ENCODE results near the gene CLEC11A. TPM values are rescaled to one million over a fixed set of nuclear protein-coding genes. Genes with fewer than 3 reads are reported as not detected.
"Not testable (repeated sequence)": the region's sequence is repeated elsewhere in the genome, so short reads cannot be mapped to it uniquely, and the experiment has no call there.

Gene CLEC11A
- total RNA-seq, 1 donor from 2014 or later: 4.0 TPM

GRCh38 chr19:50721441-50722137, 1.6 kb upstream of the CLEC11A start:
- no peak for DNase-seq (ENCODE audit: low read depth, low spot score)

DNA sequence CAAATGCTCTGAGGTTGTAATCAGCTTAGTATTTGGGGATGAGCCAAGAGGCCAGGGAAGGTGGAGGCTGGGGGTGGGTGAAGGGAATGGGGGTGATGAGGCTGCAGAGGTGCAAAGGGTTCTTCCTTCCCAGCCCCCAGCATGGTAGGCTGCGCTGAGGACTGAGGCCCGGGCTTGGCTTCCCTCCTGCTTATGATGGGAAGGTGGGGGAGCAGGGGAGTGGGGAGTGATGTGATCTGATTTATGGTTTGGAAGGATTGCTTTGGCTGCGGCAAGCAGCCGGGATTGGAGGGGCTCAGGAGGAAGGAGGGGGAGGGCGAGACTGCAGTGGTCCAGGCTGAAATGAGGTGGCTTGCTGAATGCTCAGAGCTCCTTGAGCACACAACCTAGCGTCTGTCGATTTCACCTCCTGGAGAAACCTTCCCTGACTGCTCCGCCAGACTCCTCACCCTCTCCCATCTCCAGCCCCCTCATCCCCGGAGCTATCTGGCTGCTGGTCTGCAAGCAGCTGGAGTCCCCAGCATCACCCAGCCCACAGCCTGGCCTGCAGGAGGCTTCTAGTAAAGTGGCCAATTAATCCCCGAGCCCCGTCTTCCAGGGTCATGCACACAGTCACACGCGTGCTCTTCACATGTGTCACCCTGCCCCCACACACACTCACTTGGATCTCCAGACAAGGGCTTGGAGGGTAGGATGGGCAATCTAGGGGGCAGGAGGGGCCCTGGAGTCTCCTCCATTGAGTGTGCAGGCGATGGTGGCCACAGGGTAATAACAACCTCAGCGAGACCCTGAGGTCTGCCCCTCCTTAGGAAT, 757 bp upstream of the CLEC11A start:
- DNase-seq (ENCODE audit: low read depth, low spot score): no peak

GRCh38 chr19:50723735-50724521, 764 bp downstream of the CLEC11A start:
- no peak for DNase-seq (ENCODE audit: low read depth, low spot score)

DNA sequence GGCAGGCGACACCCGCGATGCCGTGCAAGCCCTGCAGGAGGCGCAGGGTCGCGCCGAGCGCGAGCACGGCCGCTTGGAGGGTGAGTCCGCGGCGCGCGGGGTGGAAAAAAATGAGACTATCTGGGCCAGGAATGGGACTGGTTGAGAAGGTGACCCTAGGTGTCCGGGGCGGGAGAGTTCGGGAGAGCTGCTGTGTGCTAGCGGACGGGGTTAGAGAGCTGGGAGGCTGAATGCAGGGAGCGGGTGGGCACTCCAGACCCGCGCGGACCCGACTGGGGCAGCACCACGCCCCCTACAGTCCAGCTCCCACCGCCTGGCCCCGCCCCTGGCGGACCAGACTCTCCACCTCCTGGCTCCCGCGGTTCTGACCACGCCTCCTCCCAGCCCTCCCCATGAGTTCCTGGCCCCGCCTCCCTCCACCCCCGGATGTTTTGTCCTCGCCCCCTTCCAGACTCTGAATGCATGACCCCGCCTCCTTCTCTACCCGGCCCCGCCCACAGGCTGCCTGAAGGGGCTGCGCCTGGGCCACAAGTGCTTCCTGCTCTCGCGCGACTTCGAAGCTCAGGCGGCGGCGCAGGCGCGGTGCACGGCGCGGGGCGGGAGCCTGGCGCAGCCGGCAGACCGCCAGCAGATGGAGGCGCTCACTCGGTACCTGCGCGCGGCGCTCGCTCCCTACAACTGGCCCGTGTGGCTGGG, 1.5 kb downstream of the CLEC11A start:
- peak; percentile 97 for DNase-seq (ENCODE audit: low read depth, low spot score)

GRCh38 chr19:50725218-50725910, 2.2 kb downstream of the CLEC11A start:
- DNase-seq (ENCODE audit: low read depth, low spot score): no peak

GRCh38 chr19:50725911-50726230, 2.7 kb downstream of the CLEC11A start:
- DNase-seq (ENCODE audit: low read depth, low spot score): no peak

- peak; percentile 66 for DNase-seq (ENCODE audit: low read depth, low spot score)
Measured at GRCh38 chr19:50728084-50728737, 5.0 kb downstream of the CLEC11A start.

DNA sequence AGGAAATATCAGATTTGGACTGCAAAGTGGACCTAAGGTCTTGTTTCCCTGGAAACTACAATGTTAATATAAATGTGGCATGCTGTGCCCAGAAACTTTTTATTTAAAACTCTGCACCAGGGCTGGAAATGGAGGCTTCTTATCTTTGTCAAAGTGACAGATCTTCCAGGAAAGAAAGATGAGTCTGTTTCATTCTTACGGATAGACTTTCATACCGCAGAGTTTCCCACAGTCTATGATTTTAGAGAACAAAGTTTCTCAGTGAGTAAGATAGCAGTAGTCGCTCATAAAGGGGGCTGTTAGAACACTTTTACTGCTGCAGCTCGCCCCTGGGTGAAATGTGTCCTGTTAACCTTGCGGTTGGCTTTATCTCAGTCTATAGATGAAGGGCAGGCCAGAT, 6.7 kb downstream of the CLEC11A start:
- DNase-seq (ENCODE audit: low read depth, low spot score): no peak

- no peak for DNase-seq (ENCODE audit: low read depth, low spot score)
Measured at GRCh38 chr19:50735869-50736268, 12.7 kb downstream of the CLEC11A start.

- DNase-seq (ENCODE audit: low read depth, low spot score): no peak
Measured at GRCh38 chr19:50736338-50736737, 13.2 kb downstream of the CLEC11A start.

GRCh38 chr19:50739132-50739913, 16.2 kb downstream of the CLEC11A start:
- DNase-seq (ENCODE audit: low read depth, low spot score): no peak

DNA sequence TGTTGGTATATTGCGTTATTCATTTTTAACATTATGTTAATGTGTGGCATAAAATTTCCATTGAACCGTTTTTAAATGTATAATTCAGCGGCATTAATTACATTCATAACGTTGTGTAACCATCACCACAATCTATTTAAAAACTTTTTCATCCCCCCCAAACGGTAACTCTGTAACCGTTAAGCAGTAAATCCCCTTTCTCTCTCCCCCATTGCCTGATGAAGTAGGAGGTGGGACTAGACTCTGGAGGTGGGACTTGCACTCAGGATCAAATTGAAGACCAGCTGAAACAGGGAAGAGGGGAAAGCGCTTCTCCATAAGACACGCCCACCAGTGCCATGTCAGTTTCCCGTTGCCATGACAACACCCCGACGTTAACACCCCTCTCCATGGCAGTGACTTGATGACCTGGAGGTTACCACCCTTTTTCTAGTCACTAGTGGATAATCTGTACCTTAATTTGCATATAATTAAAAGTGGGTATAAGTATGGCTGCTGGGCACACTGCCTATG, 16.8 kb downstream of the CLEC11A start:
- no peak for DNase-seq (ENCODE audit: low read depth, low spot score)

GRCh38 chr19:50741179-50741933, 18.2 kb downstream of the CLEC11A start:
- DNase-seq (ENCODE audit: low read depth, low spot score): peak; percentile 37

DNA sequence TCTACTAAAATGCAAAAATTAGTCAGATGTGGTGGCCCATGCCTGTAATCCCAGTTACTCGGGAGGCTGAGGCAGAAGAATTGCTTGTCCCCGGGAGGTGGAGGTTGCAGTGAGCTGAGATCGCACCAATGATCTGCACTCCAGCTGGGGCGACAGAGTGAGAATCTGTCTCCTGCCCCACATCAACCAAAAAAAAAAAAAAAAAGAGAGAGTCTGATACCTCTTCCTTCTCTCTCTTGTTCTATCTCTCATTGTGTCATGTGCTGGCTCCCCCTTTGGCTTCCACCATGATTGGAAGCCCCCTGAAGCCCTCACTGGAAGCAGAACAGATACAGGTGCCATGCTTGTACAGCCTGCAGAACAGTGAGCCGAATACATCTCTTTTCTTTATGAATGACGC, 20.4 kb downstream of the CLEC11A start:
- no peak for DNase-seq (ENCODE audit: low read depth, low spot score)

- DNase-seq (ENCODE audit: low read depth, low spot score): no peak
Measured at GRCh38 chr19:50745221-50745620, 22.1 kb downstream of the CLEC11A start.

DNA sequence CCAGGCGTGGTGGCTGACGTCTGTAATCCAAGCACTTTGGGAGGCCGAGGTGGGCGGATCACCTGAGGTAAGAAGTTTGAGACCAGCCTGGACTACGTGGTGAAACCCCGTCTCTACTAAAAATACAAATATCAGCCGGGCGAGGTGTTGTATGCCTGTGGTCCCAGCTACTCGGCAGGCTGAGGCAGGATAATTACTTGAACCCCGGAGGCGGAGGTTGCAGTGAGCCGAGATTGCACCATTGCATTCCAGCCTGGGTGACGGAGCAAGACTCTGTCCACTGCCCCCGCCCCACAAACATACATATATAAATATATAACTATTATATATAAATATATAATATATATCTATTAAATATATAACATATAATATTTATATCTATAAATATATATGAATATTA, 24.0 kb downstream of the CLEC11A start:
- DNase-seq (ENCODE audit: low read depth, low spot score): not testable (repeated sequence)

GRCh38 chr19:50749490-50749889, 26.3 kb downstream of the CLEC11A start:
- no peak for DNase-seq (ENCODE audit: low read depth, low spot score)

GRCh38 chr19:50750010-50750409, 26.8 kb downstream of the CLEC11A start:
- DNase-seq (ENCODE audit: low read depth, low spot score): no peak

DNA sequence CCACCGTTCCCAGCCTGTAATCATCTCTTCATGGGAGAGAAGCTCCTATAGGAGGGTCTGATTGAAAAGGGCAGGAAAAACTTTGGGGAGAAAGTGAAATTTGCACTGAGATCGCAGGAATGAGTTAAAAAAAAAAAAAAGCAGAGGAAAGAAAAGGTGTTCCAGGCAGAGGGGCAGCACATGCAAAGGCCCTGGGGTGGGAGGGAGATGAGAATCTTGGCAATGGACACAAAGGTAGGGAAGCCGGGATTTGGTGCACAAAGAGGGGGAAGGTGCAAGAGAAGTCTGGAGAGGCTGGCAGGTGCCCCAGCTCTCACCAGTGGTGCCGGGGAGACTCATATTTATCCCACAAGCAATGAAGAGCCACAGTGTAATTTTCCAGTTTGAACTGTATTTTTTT, 30.7 kb downstream of the CLEC11A start:
- DNase-seq (ENCODE audit: low read depth, low spot score): no peak
